A549 (cell line): ENCODE results near the gene GNB1. TPM values are rescaled to one million over a fixed set of nuclear protein-coding genes. Genes with fewer than 3 reads are reported as not detected.
"Not testable (repeated sequence)": the region's sequence is repeated elsewhere in the genome, so short reads cannot be mapped to it uniquely, and the experiment has no call there.

ENCODE experiments used
- ATAC-seq, 2 experiments: fragments of 200-7000 bp in 1 of 2; fragments of >200 bp in 1 of 2; cut with Nextera tagmentation in 1 of 2; cut with Tn5 transposase in 1 of 2; 3 replicates each; pipeline versions ENCODE4 v1.8.0 to v1.9.1; 2018 to 2020; ENCODE audit warnings: mild to moderate bottlenecking in 1 of 2, moderate library complexity in 1 of 2
- CTCF ChIA-PET: fragments of 300-600 bp; sonication (Branson Sonifier 250); formaldehyde crosslinking; extraction: SDS; loops from one replicate; lab custom pipeline; 2021; ENCODE audit warnings: antibody characterized with exemption, inconsistent platforms; lab: Yijun Ruan, JAX
- POLR2A ChIA-PET: fragments of 350-600 bp; formaldehyde crosslinking; extraction: SDS; loops from one replicate; lab custom pipeline; 2021; ENCODE audit warnings: antibody characterized with exemption, inconsistent platforms; lab: Yijun Ruan, JAX
- DNase-seq, 2 experiments: peaks; one replicate each; pipeline versions ENCODE4 v3.0.0 to v3.0.0-alpha.2; 2011 to 2016; ENCODE audit warnings: low read depth in 1 of 2, low spot score in 1 of 2
- FAIRE-seq: peaks from 2 replicates; lab custom pipeline; 2011; peaks lifted over from hg19 to GRCh38; lab: Jason Lieb, UNC
- H3K27ac ChIP-seq, 2 experiments: fragments of >200 bp; sonication (Bioruptor Twin); formaldehyde crosslinking; 3 replicates each; pipeline ENCODE4 v1.5.1; 2016 to 2017
- H3K4me1 ChIP-seq: fragments of >200 bp; sonication (Bioruptor Twin); formaldehyde crosslinking; 3 replicates; pipeline ENCODE4 v1.6.1; 2016
- H3K4me2 ChIP-seq: fragments of >200 bp; sonication (Bioruptor Twin); formaldehyde crosslinking; 3 replicates; pipeline ENCODE4 v1.6.1; 2016
- H3K4me3 ChIP-seq: fragments of >200 bp; sonication (Bioruptor Twin); formaldehyde crosslinking; 3 replicates; pipeline ENCODE4 v1.5.1; 2016
- H3K9me3 ChIP-seq: fragments of >200 bp; sonication (Bioruptor Twin); formaldehyde crosslinking; 3 replicates; pipeline ENCODE4 v1.6.1; 2016
- BCL3 ChIP-seq: fragments of >200 bp; sonication (Bioruptor Twin); formaldehyde crosslinking; IDR thresholded peaks from 3 replicates; pipeline ENCODE4 v1.6.1; 2016
- CBX2 ChIP-seq: fragments of 200-600 bp; sonication (generic); IDR thresholded peaks from 2 replicates; pipeline ENCODE4 v1.6.1; 2016; ENCODE audit warnings: low read depth, mild to moderate bottlenecking, borderline replicate concordance
- CHD2 ChIP-seq: fragments of 150-350 bp; IDR thresholded peaks from 2 replicates; pipeline ENCODE4 v1.6.1; 2014; ENCODE audit warnings: low read length; ENCODE audit not compliant: partially characterized antibody
- EHF ChIP-seq: fragments of 250-450 bp; sonication (Bioruptor Pico); IDR thresholded peaks from 2 replicates; pipeline ENCODE4 v1.5.0; 2020; ENCODE audit warnings: mild to moderate bottlenecking
- FOXS1 ChIP-seq: fragments of 250-450 bp; sonication (Bioruptor Pico); IDR thresholded peaks from 2 replicates; pipeline ENCODE4 v1.5.0; 2020; ENCODE audit warnings: mild to moderate bottlenecking, moderate library complexity
- HMGXB4 ChIP-seq: fragments of 250-450 bp; sonication (Bioruptor Pico); IDR thresholded peaks from 2 replicates; pipeline ENCODE4 v1.5.0; 2021; ENCODE audit warnings: mild to moderate bottlenecking, moderate library complexity, borderline replicate concordance
- JUN ChIP-seq, 2 experiments: fragments of >200 bp; sonication (Bioruptor Twin); formaldehyde crosslinking; IDR thresholded peaks; 2 replicates in 1 of 2; 3 replicates in 1 of 2; pipeline ENCODE4 v1.6.1; 2016 to 2017
- NR3C1 ChIP-seq: fragments of >200 bp; sonication (Bioruptor Twin); formaldehyde crosslinking; IDR thresholded peaks from 3 replicates; pipeline ENCODE4 v1.6.1; 2017
- PBX3 ChIP-seq: IDR thresholded peaks from 2 replicates; pipeline ENCODE4 v1.6.1; 2012
- POLR2AphosphoS2 ChIP-seq: conservative IDR thresholded peaks from 2 replicates; pipeline ENCODE4 v1.6.1; 2012; ENCODE audit warnings: low read length, improper control_type of control experiment, inconsistent platforms
- SMC3 ChIP-seq: fragments of >200 bp; sonication (Bioruptor Twin); formaldehyde crosslinking; IDR thresholded peaks from 3 replicates; pipeline ENCODE4 v1.6.1; 2018; ENCODE audit warnings: inconsistent platforms
- TP53 ChIP-seq: fragments of 250-450 bp; sonication (Bioruptor Pico); IDR thresholded peaks from 2 replicates; pipeline ENCODE4 v1.5.0; 2021; ENCODE audit warnings: mild to moderate bottlenecking, moderate library complexity
- USF2 ChIP-seq: fragments of 450-650 bp; IDR thresholded peaks from 2 replicates; pipeline ENCODE4 v1.6.1; 2014; ENCODE audit warnings: antibody characterized with exemption
- ZC3H11A ChIP-seq: fragments of 450-650 bp; IDR thresholded peaks from 2 replicates; pipeline ENCODE4 v1.6.1; 2014; ENCODE audit warnings: antibody characterized with exemption, mild to moderate bottlenecking
- ZNF302 ChIP-seq: fragments of 250-450 bp; sonication (Bioruptor Pico); IDR thresholded peaks from 2 replicates; pipeline ENCODE4 v1.9.0; 2021; ENCODE audit warnings: inconsistent platforms, mild to moderate bottlenecking, moderate library complexity
- WGBS: methylation state at CpG from one replicate; pipeline ENCODE4 v1.1.6; 2017; ENCODE audit errors: missing lambda C conversion rate; 5-methylcytosine and 5-hydroxymethylcytosine counted together
- polyA plus RNA-seq, 4 experiments: library from polyadenylated mRNA; depleted of rRNA in 3 of 4; stranded (reverse); fragments of >200 nt; fragmentation: RNase III in 1 of 4; extraction: RNeasy Plus Mini Kit Qiagen cat#74134 plus additional on column Dnase treatment in 1 of 4; gene quantifications; 2 replicates in 3 of 4; 3 replicates in 1 of 4; pipeline ENCODE4 v1.2.3, GENCODE V29; 2011 to 2017

GNB1 gene
- polyA plus RNA-seq, 2 of the 4 experiments (the other 2 are of a cell fraction) = 159 to 270 TPM

- POLR2A ChIA-PET = no interaction called here
- DNase-seq (no peak), ATAC-seq (peak in 1 of 2 experiments; percentile 58; a peak in 2 of 6 replicates), FAIRE-seq (no peak)
- H3K4me2 ChIP-seq = no peak overlapping the region
- CTCF ChIA-PET = interaction anchor here (11.2 kb wide), 1 partner anchor 20 kb away, joined by 76 read pairs; no protein-coding TSS in a partner anchor
- H3K4me3 ChIP-seq = no peak overlapping the region
- H3K4me1 ChIP-seq = no peaks in the 10 kb centered on the region
- peaks cover 9% of the 10 kb centered on the region; the same call in 2 of the 3 replicates for H3K9me3 ChIP-seq
- H3K27ac ChIP-seq = no peak overlapping the region
- TF ChIP-seq JUN (IDR thresholded peaks at IDR 0.05) (no peak), FOXS1 (CRISPR knock-in tag) (no peak)
- 41% methylated on average over 13 of the region's 16 CpGs for WGBS
Measured at GRCh38 chr1:1937549-1938275, 46.8 kb upstream of the GNB1 start.

GRCh38 chr1:1937061-1937460, 46.2 kb upstream of the GNB1 start:
- Histone ChIP-seq H3K27ac (no peak overlapping the region), H3K4me1 (no peaks in the 10 kb centered on the region), H3K4me3 (no peak overlapping the region), H3K9me3 (peaks cover 9% of the 10 kb centered on the region; the same call in 2 of the 3 replicates), H3K4me2 (no peak overlapping the region)
- ChIA-PET CTCF (no interaction called here), POLR2A (no interaction called here)
- no peak for ATAC-seq
- 57% methylated on average over 14 of the region's 15 CpGs for WGBS
- TF ChIP-seq CHD2 = no peak
- no peak for TF ChIP-seq TP53 (CRISPR knock-in tag)
- TF ChIP-seq EHF (CRISPR knock-in tag) = no peak
- no peak for TF ChIP-seq HMGXB4 (CRISPR knock-in tag)
- no peak for TF ChIP-seq POLR2AphosphoS2
- no peak for TF ChIP-seq ZC3H11A
- TF ChIP-seq SMC3 = no peak
- no peak for TF ChIP-seq FOXS1 (CRISPR knock-in tag)
- no peak for TF ChIP-seq ZNF302 (CRISPR knock-in tag)
- TF ChIP-seq BCL3 = no peak
- TF ChIP-seq NR3C1 = no peak
- no peak for TF ChIP-seq CBX2
- TF ChIP-seq USF2 = no peak
- no peak for TF ChIP-seq PBX3
- no peak for FAIRE-seq
- DNase-seq = no peak

- FAIRE-seq, H3K27ac ChIP-seq, H3K9me3 ChIP-seq, H3K4me2 ChIP-seq, CTCF ChIA-PET, H3K4me3 ChIP-seq, H3K4me1 ChIP-seq, DNase-seq, ATAC-seq, POLR2A ChIA-PET: not testable (repeated sequence)
- 47% methylated on average over 20 of the region's 21 CpGs for WGBS
Measured at GRCh38 chr1:1934848-1935247, 44.0 kb upstream of the GNB1 start.
